Fibroblast of mammary gland (primary cell): ENCODE data around the gene LIMK1.

Experiments used
- DNase-seq: peaks from one replicate; pipeline ENCODE4 v3.0.0-alpha.2; 2010; ENCODE audit warnings: low read depth
- H3K4me3 ChIP-seq: 2 replicates; pipeline ENCODE4 v1.5.1; 2011; ENCODE audit warnings: low read depth, mild to moderate bottlenecking, low read length, moderate library complexity; ENCODE audit not compliant: control insufficient read depth
- TF ChIP-seq, protein P1 (sequence below): conservative IDR thresholded peaks from 2 replicates; pipeline ENCODE4 v1.5.1; 2011; ENCODE audit warnings: low read depth, low read length, inconsistent platforms; ENCODE audit not compliant: control insufficient read depth, insufficient read depth

LIMK1 gene

DNA sequence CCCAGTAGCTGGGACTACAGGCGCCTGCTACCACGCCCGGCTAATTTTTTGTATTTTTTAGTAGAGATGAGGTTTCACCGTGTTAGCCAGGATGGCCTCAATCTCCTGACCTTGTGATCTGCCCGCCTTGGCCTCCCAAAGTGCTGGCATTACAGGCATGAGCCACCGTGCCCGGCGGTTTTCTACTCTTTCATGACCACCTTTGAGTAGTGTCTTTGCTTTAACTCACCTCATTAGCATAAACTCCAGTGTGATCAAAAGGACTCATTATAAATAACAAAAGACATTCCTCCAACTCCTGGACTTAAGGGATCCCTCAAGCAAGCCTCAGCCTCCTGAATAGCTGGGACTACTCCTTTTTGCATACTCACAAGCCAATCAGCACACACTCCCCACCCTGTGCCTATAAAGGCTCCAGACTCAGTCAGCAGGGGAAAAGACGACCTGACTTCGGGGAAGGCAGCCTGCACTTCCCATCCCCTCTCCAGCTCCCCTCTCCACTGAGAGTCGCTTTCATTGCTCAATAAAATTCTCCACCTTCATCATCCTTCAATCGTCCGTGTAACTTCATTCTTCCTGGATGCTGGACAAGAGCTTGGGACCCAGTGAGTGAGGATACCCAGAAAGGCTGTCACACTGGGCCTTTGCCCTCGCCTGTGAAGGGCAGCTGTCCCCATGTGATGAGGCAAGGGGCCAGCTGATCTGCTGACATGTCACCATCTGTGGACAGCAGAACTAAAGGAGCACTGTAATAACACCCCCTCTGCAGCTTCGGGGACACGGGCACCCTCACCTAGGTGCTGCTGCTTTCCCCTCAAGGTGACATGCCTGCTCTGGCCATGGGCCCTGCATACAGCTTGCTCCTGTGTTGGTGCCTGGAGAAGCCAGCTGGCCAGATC, 55.6 kb downstream of the LIMK1 start:
- TF ChIP-seq, protein P1, sequence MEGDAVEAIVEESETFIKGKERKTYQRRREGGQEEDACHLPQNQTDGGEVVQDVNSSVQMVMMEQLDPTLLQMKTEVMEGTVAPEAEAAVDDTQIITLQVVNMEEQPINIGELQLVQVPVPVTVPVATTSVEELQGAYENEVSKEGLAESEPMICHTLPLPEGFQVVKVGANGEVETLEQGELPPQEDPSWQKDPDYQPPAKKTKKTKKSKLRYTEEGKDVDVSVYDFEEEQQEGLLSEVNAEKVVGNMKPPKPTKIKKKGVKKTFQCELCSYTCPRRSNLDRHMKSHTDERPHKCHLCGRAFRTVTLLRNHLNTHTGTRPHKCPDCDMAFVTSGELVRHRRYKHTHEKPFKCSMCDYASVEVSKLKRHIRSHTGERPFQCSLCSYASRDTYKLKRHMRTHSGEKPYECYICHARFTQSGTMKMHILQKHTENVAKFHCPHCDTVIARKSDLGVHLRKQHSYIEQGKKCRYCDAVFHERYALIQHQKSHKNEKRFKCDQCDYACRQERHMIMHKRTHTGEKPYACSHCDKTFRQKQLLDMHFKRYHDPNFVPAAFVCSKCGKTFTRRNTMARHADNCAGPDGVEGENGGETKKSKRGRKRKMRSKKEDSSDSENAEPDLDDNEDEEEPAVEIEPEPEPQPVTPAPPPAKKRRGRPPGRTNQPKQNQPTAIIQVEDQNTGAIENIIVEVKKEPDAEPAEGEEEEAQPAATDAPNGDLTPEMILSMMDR, result no peak
- no peak for DNase-seq
- H3K4me3 ChIP-seq, result no peak overlapping the region

DNA sequence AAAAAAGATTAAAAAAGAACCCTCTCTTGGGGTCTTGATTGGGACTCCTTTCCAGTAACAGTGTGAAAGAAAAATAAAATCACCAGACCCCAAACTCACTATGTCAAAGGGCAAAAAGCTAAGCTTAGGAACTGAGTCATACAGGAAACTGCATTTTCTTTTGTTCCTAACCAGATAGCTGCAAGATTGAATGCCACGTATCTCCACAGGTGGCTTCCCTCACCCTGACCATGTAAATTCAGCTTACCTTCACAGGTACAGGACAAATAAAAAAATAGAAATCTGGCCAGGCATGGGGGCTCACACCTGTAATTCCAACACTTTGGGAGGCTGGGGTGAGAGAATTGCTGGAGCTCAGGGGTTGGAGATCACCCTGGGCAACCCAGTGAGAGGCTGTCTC, 58.1 kb downstream of the LIMK1 start:
- DNase-seq, result no peak
- H3K4me3 ChIP-seq, result no peak overlapping the region
- TF ChIP-seq, protein P1, result no peak

DNA sequence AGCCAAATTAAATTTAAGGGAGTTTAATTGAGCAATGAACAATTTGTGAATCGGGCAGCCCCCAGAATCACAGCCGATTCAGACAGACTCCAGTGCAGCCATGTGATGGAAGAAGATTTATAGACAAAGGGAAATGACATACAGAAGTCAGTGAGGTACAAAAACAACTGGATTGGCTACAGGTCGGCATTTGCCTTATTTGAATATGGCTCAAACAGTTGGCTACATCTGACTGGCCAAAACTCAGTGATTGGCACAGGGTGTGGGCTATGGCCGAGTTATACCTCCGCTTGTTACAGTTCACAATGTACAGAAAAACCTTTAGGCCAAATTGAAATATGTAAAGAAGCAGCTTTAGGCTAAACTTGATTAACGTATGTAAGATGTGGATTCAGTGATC, 59.8 kb downstream of the LIMK1 start:
- no peak overlapping the region for H3K4me3 ChIP-seq
- TF ChIP-seq, protein P1, result no peak
- DNase-seq, result no peak

DNA sequence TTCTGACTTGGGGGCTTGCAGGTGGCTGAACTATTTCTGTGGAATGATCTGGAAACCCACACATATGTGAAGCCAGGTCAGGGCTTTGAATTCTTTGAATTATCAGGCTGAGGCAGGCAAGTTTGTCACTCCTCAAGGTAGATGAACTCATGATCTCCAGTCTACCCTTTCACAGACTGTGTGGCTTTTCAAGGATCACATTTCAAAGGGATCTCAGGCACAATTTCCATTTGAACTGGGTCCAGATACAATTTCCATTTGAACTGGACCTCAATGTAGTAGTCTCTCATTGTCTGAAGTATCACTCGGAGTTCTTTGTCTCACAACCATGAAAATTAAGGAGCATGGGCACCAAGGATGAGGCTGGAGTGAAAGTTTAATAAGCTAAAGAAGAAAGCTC, 64.9 kb downstream of the LIMK1 start:
- no peak overlapping the region for H3K4me3 ChIP-seq
- no peak for DNase-seq
- TF ChIP-seq, protein P1, result no peak

DNA sequence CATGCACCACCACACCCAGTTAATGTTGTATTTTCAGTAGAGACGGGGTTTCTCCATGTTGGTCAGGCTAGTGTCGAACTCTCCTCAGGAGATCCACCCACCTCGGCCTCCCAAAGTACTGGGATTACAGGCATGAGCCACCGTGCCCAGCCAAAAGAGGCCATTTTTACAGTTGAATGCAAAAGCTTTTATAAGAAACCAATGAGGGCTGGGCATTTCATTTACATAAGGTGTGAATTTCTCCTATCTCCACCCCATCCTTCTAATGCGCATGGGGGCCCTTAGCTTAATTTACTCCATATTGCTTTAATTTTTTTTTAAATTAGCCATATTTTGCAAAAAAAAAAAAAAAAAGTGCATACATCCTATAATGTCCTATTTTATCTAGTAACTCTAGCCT, 65.5 kb downstream of the LIMK1 start:
- no peak for DNase-seq
- TF ChIP-seq, protein P1, result no peak
- no peak overlapping the region for H3K4me3 ChIP-seq

DNA sequence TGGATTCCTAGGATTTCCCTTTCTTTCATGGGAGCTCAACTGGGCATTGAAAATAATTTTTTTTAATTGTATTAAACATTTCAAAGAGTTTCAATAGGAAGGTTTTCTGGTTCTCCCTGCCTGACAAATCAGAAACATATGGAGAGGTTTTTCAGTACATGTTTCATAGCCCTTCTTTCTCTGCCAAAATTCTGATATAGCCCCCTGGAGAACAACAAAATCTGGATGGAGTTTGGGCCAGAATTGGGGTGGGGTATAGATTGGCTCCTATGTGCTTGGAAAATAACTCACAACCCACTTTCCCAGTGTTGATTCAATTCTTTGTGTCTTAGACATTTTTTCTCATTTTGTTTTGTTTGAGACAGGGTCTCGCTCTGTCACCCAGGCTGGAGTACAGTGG, 66.0 kb downstream of the LIMK1 start:
- TF ChIP-seq, protein P1, result no peak
- DNase-seq, result no peak
- H3K4me3 ChIP-seq, result no peak overlapping the region
